TTC549 (cell line): ENCODE results near the gene RBMS1.

Experiments used
- FAIRE-seq: peaks from 2 replicates; lab custom pipeline; 2012; peaks lifted over from hg19 to GRCh38; lab: Jason Lieb, UNC

The RBMS1 gene

GRCh38 chr2:160408173-160408958 is 85.2 kb downstream of the RBMS1 start:
- no peak for FAIRE-seq

- FAIRE-seq, result no peak
Observed at GRCh38 chr2:160407393-160408172, 86.0 kb downstream of the RBMS1 start.

- FAIRE-seq, result no peak
Observed at GRCh38 chr2:160406591-160407392, 86.8 kb downstream of the RBMS1 start.

GRCh38 chr2:160405077-160405867 is 88.3 kb downstream of the RBMS1 start:
- FAIRE-seq, result no peak

- FAIRE-seq, result no peak
Observed at GRCh38 chr2:160402997-160403979, 90.3 kb downstream of the RBMS1 start.

GRCh38 chr2:160402501-160402900 is 91.1 kb downstream of the RBMS1 start:
- FAIRE-seq, result no peak

GRCh38 chr2:160401895-160402294 is 91.7 kb downstream of the RBMS1 start:
- no peak for FAIRE-seq

GRCh38 chr2:160399880-160400279 is 93.7 kb downstream of the RBMS1 start:
- no peak for FAIRE-seq

GRCh38 chr2:160397530-160397865 is 96.1 kb downstream of the RBMS1 start:
- FAIRE-seq, result no peak

GRCh38 chr2:160394153-160394552 is 99.5 kb downstream of the RBMS1 start:
- no peak for FAIRE-seq

- no peak for FAIRE-seq
Observed at GRCh38 chr2:160392201-160392600, 101.4 kb downstream of the RBMS1 start.

GRCh38 chr2:160390544-160391455 is 102.8 kb downstream of the RBMS1 start:
- FAIRE-seq, result no peak

- FAIRE-seq, result no peak
Observed at GRCh38 chr2:160389875-160390274, 103.7 kb downstream of the RBMS1 start.

GRCh38 chr2:160388464-160389263 is 104.9 kb downstream of the RBMS1 start:
- FAIRE-seq, result no peak

- FAIRE-seq, result no peak
Observed at GRCh38 chr2:160387558-160388262, 105.9 kb downstream of the RBMS1 start.

- FAIRE-seq, result no peak
Observed at GRCh38 chr2:160384791-160385190, 108.8 kb downstream of the RBMS1 start.

GRCh38 chr2:160381425-160381951 is 112.1 kb downstream of the RBMS1 start:
- no peak for FAIRE-seq

- FAIRE-seq, result no peak
Observed at GRCh38 chr2:160380611-160381010, 113.0 kb downstream of the RBMS1 start.
